LoVo (cell line): Measurements from ENCODE around the gene LRPAP1.
"Not testable (repeated sequence)": the region's sequence is repeated elsewhere in the genome, so short reads cannot be mapped to it uniquely, and the experiment has no call there.

Experiments
- DNase-seq: peaks from one replicate; pipeline ENCODE4 v3.0.0-alpha.2; 2016; ENCODE audit warnings: low spot score

Gene LRPAP1

DNA sequence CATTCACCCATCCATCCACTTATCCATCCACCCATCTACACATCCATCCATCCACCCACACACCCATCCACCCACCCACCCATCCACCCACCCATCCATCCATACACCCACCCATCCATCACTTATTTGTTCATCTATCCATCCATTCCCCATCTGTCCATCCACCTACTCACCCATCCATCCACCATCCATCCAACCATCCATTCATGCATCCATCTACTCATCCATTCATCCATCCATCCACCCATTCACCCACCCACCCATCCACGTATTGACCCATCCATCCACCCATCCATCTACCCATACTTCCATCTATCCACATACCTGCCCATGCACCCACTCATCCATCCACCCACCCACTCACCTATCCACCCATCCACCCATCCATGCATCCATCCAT lies 28.2 kb upstream of the LRPAP1 start:
- not testable (repeated sequence) for DNase-seq

- not testable (repeated sequence) for DNase-seq
These were observed 27.4 kb upstream of the LRPAP1 start for GRCh38 chr4:3559381-3560290.

- DNase-seq: not testable (repeated sequence)
These were observed 26.3 kb upstream of the LRPAP1 start for GRCh38 chr4:3558514-3558836.

- not testable (repeated sequence) for DNase-seq
These were observed 25.7 kb upstream of the LRPAP1 start for GRCh38 chr4:3557676-3558513.

DNA sequence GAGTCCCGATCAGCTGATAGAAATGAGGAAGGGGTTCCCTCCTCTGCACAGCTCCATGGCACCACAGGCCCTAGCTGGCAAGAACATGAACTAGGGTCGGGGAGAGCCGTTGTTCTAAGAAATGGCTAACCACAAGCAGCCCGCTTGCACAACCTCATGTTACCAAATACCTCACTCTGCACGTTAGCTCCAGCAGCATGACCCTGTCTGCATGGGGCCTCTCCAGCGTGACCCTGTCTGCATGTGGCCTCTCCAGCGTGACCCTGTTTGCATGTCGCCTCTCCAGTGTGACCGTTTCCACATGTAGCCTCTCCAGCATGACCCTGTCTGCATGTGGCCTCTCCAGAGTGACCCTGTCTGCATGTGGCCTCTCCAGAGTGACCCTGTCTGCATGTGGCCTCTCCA lies 24.9 kb upstream of the LRPAP1 start:
- not testable (repeated sequence) for DNase-seq

GRCh38 chr4:3556244-3556867 lies 24.1 kb upstream of the LRPAP1 start:
- not testable (repeated sequence) for DNase-seq

GRCh38 chr4:3555459-3556070 lies 23.3 kb upstream of the LRPAP1 start:
- not testable (repeated sequence) for DNase-seq

- DNase-seq: not testable (repeated sequence)
These were observed 19.1 kb upstream of the LRPAP1 start for GRCh38 chr4:3551366-3551765.

- not testable (repeated sequence) for DNase-seq
These were observed 18.6 kb upstream of the LRPAP1 start for GRCh38 chr4:3550792-3551325.

GRCh38 chr4:3550041-3550440 lies 17.8 kb upstream of the LRPAP1 start:
- not testable (repeated sequence) for DNase-seq

DNA sequence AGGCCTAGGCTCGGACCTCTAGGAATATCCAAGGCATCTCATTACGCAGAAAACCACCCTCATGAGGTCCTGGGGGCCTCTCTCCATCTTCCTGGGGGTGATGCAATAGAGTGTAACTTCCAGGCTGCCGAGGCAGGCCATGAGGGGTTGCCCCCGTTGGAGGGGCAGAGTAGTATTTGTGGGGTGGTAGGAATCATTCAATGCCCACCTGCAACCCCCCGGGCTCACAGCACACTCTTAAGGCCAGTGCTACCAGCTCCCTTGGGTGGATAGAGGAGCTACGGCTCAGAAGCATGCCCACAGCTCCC lies 17.4 kb upstream of the LRPAP1 start:
- DNase-seq: not testable (repeated sequence)

GRCh38 chr4:3548991-3549693 lies 16.9 kb upstream of the LRPAP1 start:
- not testable (repeated sequence) for DNase-seq

- DNase-seq: not testable (repeated sequence)
These were observed 14.5 kb upstream of the LRPAP1 start for GRCh38 chr4:3546721-3547120.

DNA sequence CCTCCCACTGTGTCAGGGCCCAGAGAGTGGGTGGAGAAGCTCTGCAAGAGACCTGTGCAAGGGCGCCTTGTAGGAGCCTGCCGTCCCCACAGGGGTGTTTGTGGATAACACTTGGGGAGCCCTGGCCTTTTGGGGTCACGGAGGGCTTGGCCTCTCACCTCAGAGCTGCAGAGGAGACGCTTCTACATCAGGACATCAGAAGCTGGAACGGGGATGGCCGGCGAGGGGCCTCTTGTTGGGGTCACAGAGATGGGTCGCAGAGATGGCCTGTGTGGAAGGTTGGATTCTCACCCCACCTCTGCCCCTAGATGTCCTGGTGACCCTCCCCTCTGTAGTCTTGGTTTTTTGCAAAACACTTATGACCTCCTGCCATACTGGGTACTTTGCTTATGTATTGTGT lies 13.1 kb upstream of the LRPAP1 start:
- not testable (repeated sequence) for DNase-seq

GRCh38 chr4:3544259-3545025 lies 12.2 kb upstream of the LRPAP1 start:
- DNase-seq: not testable (repeated sequence)

GRCh38 chr4:3543415-3543814 lies 11.2 kb upstream of the LRPAP1 start:
- not testable (repeated sequence) for DNase-seq

- not testable (repeated sequence) for DNase-seq
These were observed 6.7 kb upstream of the LRPAP1 start for GRCh38 chr4:3538906-3539305.

DNA sequence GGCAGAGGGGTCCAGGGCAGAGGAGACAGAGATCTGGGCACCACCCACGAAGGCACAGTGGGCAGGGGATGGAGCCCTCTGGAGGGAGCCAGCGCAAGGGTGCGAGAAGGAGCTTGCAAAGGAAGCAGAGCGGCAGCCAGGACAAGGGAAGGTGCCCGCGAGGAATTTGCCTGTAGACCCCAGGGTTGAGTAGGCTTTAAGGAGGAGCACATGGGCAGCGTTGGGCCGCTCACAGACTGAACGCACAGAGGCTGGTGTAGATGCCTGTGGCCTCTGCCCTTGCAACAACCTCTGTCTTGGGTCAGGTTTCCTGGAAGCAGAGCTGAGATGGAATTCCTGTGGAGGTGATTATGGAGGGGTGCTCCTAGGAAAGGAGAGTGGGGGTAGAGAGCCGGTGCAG lies 3.6 kb upstream of the LRPAP1 start:
- DNase-seq: not testable (repeated sequence)

DNA sequence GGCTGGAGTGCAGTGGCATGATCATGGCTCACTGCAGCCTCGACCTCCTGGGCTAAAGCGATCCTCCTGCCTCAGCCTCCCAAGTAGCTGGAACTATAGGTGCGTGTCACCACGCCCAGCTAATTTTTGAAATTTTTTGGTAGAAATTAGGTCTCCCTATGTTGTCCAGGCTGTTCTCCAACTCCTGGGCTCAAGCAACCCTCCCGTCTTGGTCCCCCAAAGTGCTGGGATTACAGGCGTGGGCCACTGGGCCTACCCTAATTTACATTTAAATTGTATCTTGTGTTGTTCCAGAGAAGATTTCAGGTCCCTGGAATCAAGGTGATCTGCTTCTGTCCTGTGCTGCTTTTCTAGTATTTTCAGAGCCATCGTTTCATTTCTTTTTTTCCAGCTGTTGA lies 1.2 kb upstream of the LRPAP1 start:
- DNase-seq: no peak

DNA sequence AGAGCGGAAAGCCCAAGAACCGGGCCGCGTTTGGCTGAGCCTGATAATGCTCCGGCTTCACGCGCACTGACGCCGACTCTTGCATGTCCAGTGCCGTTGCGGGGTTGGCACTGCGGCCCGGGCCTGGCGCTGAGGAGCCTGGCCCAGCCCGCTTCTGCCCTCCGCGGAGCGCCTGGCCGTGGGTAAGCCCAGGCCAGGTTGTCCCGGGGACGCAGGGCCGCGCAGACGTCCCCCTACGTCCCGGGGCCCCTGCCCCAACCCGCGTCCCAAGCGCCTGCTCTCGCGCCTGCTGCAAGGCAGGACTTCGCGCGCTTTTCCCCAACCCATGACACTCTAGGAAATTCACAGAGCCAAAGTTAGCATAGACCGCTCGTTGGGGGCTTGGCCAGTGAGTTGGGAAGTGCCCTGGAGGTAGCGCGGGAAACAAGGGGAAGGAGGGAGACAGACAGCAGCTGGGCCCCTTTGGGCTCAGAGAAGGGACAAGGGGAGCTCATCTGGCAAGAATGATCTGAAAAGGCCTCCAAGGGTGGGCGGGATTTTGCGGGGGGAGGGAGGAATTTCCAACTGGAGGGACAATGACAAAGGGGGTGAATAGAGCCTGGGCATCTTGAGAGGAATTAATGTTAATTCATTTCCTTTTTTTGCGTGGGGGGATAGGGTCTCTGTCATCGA lies 665 bp upstream of the LRPAP1 start:
- DNase-seq: no peak
